Mucosa of rectum (tissue), 2 donors: ENCODE measurements around the gene WASF2.

Experiments
- H3K27ac ChIP-seq, 2 donors: one replicate each; pipeline ENCODE4 v1.7.0; 2013; ENCODE audit warnings: inconsistent platforms in 2 of 2, low read depth in 2 of 2, low read length in 2 of 2
- H3K27me3 ChIP-seq, 2 donors: one replicate each; pipeline ENCODE4 v1.7.0; 2013; ENCODE audit warnings: low read length in 2 of 2; ENCODE audit not compliant: control insufficient read depth in 2 of 2, insufficient read depth in 2 of 2
- H3K36me3 ChIP-seq, 2 donors: one replicate each; pipeline ENCODE4 v1.7.0; 2013; ENCODE audit warnings: low read length in 2 of 2; ENCODE audit not compliant: control insufficient read depth in 2 of 2, insufficient read depth in 2 of 2
- H3K4me1 ChIP-seq, 2 donors: one replicate each; pipeline ENCODE4 v1.7.0; 2013; ENCODE audit warnings: low read length in 2 of 2, mild to moderate bottlenecking in 1 of 2; ENCODE audit not compliant: control insufficient read depth in 2 of 2, insufficient read depth in 2 of 2
- H3K4me3 ChIP-seq, 2 donors: one replicate each; pipeline ENCODE4 v1.7.0; 2013; ENCODE audit warnings: low read length in 2 of 2
- H3K9ac ChIP-seq, 2 donors: one replicate each; pipeline ENCODE4 v1.7.0; 2013; ENCODE audit warnings: low read length in 2 of 2, low read depth in 1 of 2, mild to moderate bottlenecking in 1 of 2
- H3K9me3 ChIP-seq, 2 donors: one replicate each; pipeline ENCODE4 v1.7.0; 2013; ENCODE audit warnings: low read length in 2 of 2; ENCODE audit not compliant: control insufficient read depth in 2 of 2
- donor health status: healthy.
- donor health status: Normal muscosa, but diverticular disease.

The WASF2 gene

GRCh38 chr1:27381969-27382762 lies 107.8 kb downstream of the WASF2 start:
- Histone ChIP-seq H3K27me3 (no peaks in the 10 kb centered on the region), H3K4me3 (no peak overlapping the region), H3K27ac (no peak overlapping the region), H3K9ac (no peak overlapping the region), H3K9me3 (no peaks in the 10 kb centered on the region), H3K4me1 (peaks cover 3% of the 10 kb centered on the region in 2 donors), H3K36me3 (no peaks in the 10 kb centered on the region)

- Histone ChIP-seq H3K36me3 (no peaks in the 10 kb centered on the region), H3K27me3 (no peaks in the 10 kb centered on the region), H3K4me1 (peaks cover 3% of the 10 kb centered on the region in 2 donors), H3K9me3 (no peaks in the 10 kb centered on the region), H3K9ac (no peak overlapping the region), H3K27ac (no peak overlapping the region), H3K4me3 (no peak overlapping the region)
Observed at GRCh38 chr1:27380766-27381733, 108.9 kb downstream of the WASF2 start.

- no peak overlapping the region for H3K27ac ChIP-seq
- no peaks in the 10 kb centered on the region for H3K9me3 ChIP-seq
- H3K4me1 ChIP-seq, result peaks cover 3% of the 10 kb centered on the region in 2 donors
- no peak overlapping the region for H3K9ac ChIP-seq
- no peaks in the 10 kb centered on the region for H3K36me3 ChIP-seq
- no peak overlapping the region for H3K4me3 ChIP-seq
- no peaks in the 10 kb centered on the region for H3K27me3 ChIP-seq
Observed at GRCh38 chr1:27380224-27380623, 109.7 kb downstream of the WASF2 start.

- H3K9me3 ChIP-seq, result no peaks in the 10 kb centered on the region
- H3K4me3 ChIP-seq, result no peak overlapping the region
- H3K27ac ChIP-seq, result no peak overlapping the region
- no peaks in the 10 kb centered on the region for H3K36me3 ChIP-seq
- H3K4me1 ChIP-seq, result peaks cover 3% of the 10 kb centered on the region in 2 donors
- no peaks in the 10 kb centered on the region for H3K27me3 ChIP-seq
- no peak overlapping the region for H3K9ac ChIP-seq
Observed at GRCh38 chr1:27379564-27380122, 110.3 kb downstream of the WASF2 start.

GRCh38 chr1:27377760-27378495 lies 112.0 kb downstream of the WASF2 start:
- Histone ChIP-seq H3K4me3 (no peak overlapping the region), H3K27ac (no peak overlapping the region)

GRCh38 chr1:27374362-27375086 lies 115.4 kb downstream of the WASF2 start, which contains the start of gene FCN3:
Gene FCN3, minus strand, starts transcription at chr1:27374824. Its CDS starts 6 bp downstream, at chr1:27374818.
- Histone ChIP-seq H3K27me3 (no peaks in the 10 kb centered on the region), H3K9me3 (no peaks in the 10 kb centered on the region), H3K36me3 (no peaks in the 10 kb centered on the region), H3K27ac (no peak within 1 kb of the TSS), H3K9ac (no peak within 1 kb of the TSS), H3K4me3 (no peak within 1 kb of the TSS), H3K4me1 (no peaks in the 10 kb centered on the region)

More at GRCh38 chr1:27377760-27378495, 112.0 kb downstream of the WASF2 start:
- Histone ChIP-seq H3K4me1 (peaks cover 3% of the 10 kb centered on the region in 2 donors), H3K36me3 (no peaks in the 10 kb centered on the region), H3K9ac (no peak overlapping the region), H3K27me3 (no peaks in the 10 kb centered on the region), H3K9me3 (no peaks in the 10 kb centered on the region)

- Histone ChIP-seq H3K27ac (no peak overlapping the region), H3K27me3 (no peaks in the 10 kb centered on the region), H3K9ac (no peak overlapping the region), H3K36me3 (no peaks in the 10 kb centered on the region), H3K4me3 (no peak overlapping the region), H3K4me1 (peaks cover 0 to 3% of the 10 kb centered on the region in 2 donors), H3K9me3 (no peaks in the 10 kb centered on the region)
Observed at GRCh38 chr1:27372808-27373690, 116.9 kb downstream of the WASF2 start.

GRCh38 chr1:27372022-27372807 lies 117.8 kb downstream of the WASF2 start:
- H3K27ac ChIP-seq, result no peak overlapping the region
- H3K4me1 ChIP-seq, result peaks cover 4 to 5% of the 10 kb centered on the region in 2 donors
- no peaks in the 10 kb centered on the region for H3K27me3 ChIP-seq
- H3K4me3 ChIP-seq, result no peak overlapping the region
- H3K9ac ChIP-seq, result no peak overlapping the region
- no peaks in the 10 kb centered on the region for H3K36me3 ChIP-seq
- H3K9me3 ChIP-seq, result no peaks in the 10 kb centered on the region
